ENCODE data around the gene SCNN1A. TPM values are rescaled to one million over a fixed set of nuclear protein-coding genes. Genes with fewer than 3 reads are reported as not detected.

SCNN1A gene
- total and polyA plus RNA-seq, 2 of the 4 experiments (the other 2 are of a cell fraction), result 0.41 TPM; not detected in 1

DNA sequence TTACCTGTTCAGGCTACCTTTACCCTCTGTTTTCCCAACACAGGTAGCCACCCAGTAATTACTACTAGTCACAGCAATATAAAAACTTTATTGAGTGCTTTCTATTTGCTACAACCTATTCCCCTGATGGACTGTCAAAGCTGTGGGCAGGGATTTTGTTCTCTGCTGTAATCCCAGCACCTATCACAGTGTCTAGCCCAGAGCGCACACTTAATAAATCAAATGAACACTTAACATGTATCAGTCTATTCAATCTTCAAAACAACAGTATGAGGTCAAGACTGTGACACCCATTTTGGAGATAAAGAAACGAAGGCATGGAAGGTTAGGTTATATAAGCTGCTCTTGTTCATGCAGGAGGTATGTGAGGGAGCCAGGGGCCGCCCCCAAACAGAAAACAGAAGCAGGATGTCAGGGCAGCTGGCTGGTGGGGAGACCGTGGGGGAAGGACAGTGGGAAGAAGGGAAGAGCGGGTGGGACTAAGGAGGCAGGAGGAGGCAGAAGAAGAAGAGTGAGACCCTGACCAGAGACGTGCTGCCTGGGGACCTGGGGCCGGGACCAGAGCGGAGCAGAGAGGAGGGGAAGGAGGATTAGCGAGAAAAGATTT is 35.2 kb downstream of the SCNN1A start (continued):
- TF ChIP-seq CHD1 (IDR thresholded peaks at IDR 0.05; ENCODE audit: low read depth, low read length), result peak; percentile 54; the same call in 1 of the 2 replicates

DNA sequence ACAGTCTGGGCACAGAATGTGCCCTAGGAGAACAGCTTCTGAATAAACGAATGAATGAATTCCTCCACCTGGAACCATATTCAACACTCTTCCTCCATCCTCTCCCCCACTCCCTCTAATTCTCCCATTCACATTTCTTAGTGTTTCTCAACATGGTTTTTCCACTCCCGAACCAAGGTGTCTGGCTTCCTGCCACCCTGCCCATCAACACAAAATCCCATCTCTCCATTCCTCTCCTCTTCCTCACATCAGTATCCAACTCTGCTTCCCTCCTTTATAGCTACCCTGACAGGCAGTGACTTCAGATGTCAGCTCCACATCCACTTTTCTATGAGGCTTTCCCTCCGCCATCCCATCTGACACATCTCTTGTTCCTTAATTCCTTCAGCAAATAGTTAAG is 36.4 kb downstream of the SCNN1A start:
- peaks cover 34% of the 10 kb centered on the region for H3K9me1 ChIP-seq (ENCODE audit: insufficient read depth, low read length)
- no peaks in the 10 kb centered on the region for H3K27me3 ChIP-seq (ENCODE audit: control insufficient read depth, insufficient read depth, low read length)
- peaks cover 10 to 77% of the 10 kb centered on the region in 2 experiments; a peak in 3 of 4 replicates for H3K79me1 ChIP-seq (ENCODE audit: low read depth in 1 of 2, low read length in 2 of 2)
- 66% methylated on average over 2 of the region's 3 CpGs; no CpG with 5 or more reads in 1 of the 2 experiments for WGBS, 2 experiments (ENCODE audit: extremely low coverage in 2 of 2, insufficient read length in 1 of 2)
- no peak overlapping the region for H3K56ac ChIP-seq (ENCODE audit: extremely low read depth, insufficient read depth, low read length)
- H3K4me1 ChIP-seq (ENCODE audit: control insufficient read depth, insufficient read depth, low read length), result peaks cover 54% of the 10 kb centered on the region
- DNase-seq (no peak), ATAC-seq (ENCODE audit: low read depth) (no peak)
- peak overlapping the region; percentile 21; the same call in 1 of the 2 replicates for H2AK5ac ChIP-seq (ENCODE audit: low read depth, low read length)
- H3K9me3 ChIP-seq (ENCODE audit: control insufficient read depth, insufficient read depth, low read length), result no peaks in the 10 kb centered on the region
- H2BK20ac ChIP-seq (ENCODE audit: low read depth, low read length), result 0 out of 2 replicates have a peak overlapping the region, but pooled peaks have one; percentile 2
- H2BK5ac ChIP-seq (ENCODE audit: low read depth, low read length, poor library complexity, severe bottlenecking), result peak overlapping the region; percentile 98
- H3K23ac ChIP-seq (ENCODE audit: low read depth, low read length), result peak overlapping the region; percentile 40
- ChIA-PET CTCF (no interaction called here), POLR2A (ENCODE audit: unreplicated experiment) (interaction anchor here (0.8 to 1.2 kb wide), 2 partner anchors 45 to 195 kb away, joined by 3 to 4 read pairs; partner anchors contain the start of gene LTBR)
- peak overlapping the region; percentile 86 for H3K4me3 ChIP-seq (ENCODE audit: insufficient read depth, low read depth, low read length)
- intact Hi-C loops (cut with micrococcal nuclease), result no loop called here
- H2BK15ac ChIP-seq (ENCODE audit: low read depth, low read length), result no peak overlapping the region
- peak overlapping the region; percentile 30; the same call in 1 of the 2 replicates for H2BK120ac ChIP-seq (ENCODE audit: low read depth, low read length)
- dilution Hi-C loops (cut with HindIII; ENCODE audit: low sequenced_read_pairs, unreplicated experiment), result no loop called here
- peaks cover 70% of the 10 kb centered on the region for H4K20me1 ChIP-seq (ENCODE audit: insufficient read depth, low read length)
- H4K5ac ChIP-seq (ENCODE audit: low read depth, low read length), result no peak overlapping the region
- in situ Hi-C loops (cut with MboI; ENCODE audit: low sequenced_read_pairs), result loop anchor here (5.0 to 10.0 kb wide), 2 partner anchors 33 to 206 kb away; no protein-coding TSS in a partner anchor
- peak overlapping the region in 1 of 2 experiments; percentile 33; a peak in 1 of 4 replicates for H4K8ac ChIP-seq (ENCODE audit: low read depth in 2 of 2, low read length in 2 of 2)
- peaks cover 23% of the 10 kb centered on the region; the same call in 1 of the 2 replicates for H3K36me3 ChIP-seq (ENCODE audit: control insufficient read depth, insufficient read depth, low read length)
- peak overlapping the region; percentile 41 for H3K14ac ChIP-seq (replicated peaks; ENCODE audit: low read depth, low read length)
- H3K4ac ChIP-seq (ENCODE audit: low read depth, low read length), result peak overlapping the region; percentile 26
- no peak overlapping the region for H2AFZ ChIP-seq (replicated peaks; ENCODE audit: low read length, poor library complexity)
- H3K27ac ChIP-seq (ENCODE audit: insufficient read depth, low read length), result peak overlapping the region; percentile 98; the same call in 1 of the 2 replicates
- peak overlapping the region; percentile 96 for H3K4me2 ChIP-seq (ENCODE audit: low read depth, low read length)
- H2AK9ac ChIP-seq (replicated peaks; ENCODE audit: low read depth, low read length, poor library complexity), result no peak overlapping the region
- peak overlapping the region; percentile 3; the same call in 1 of the 2 replicates for H4K91ac ChIP-seq (ENCODE audit: insufficient read depth, low read depth, low read length)
- peak overlapping the region; percentile 99 for H3K9ac ChIP-seq (ENCODE audit: low read depth, low read length)
- no peak overlapping the region; the same call in 1 of the 2 replicates for H3K18ac ChIP-seq (ENCODE audit: low read depth, low read length)
- no TSS peak for BruUV-seq (replicated peaks)
- TF ChIP-seq CEBPB (IDR thresholded peaks at IDR 0.05; ENCODE audit: low read depth, low read length), result no peak
- no peak for TF ChIP-seq RFX5 (IDR thresholded peaks at IDR 0.05; ENCODE audit: low read depth, low read length)
- TF ChIP-seq CHD1 (IDR thresholded peaks at IDR 0.05; ENCODE audit: low read depth, low read length), result no peak
- TF ChIP-seq NFE2L2 (IDR thresholded peaks at IDR 0.05; ENCODE audit: low read depth, low read length), result no peak
- no peak for TF ChIP-seq BHLHE40 (IDR thresholded peaks at IDR 0.05; ENCODE audit: low read depth, low read length)
- TF ChIP-seq RAD21 (IDR thresholded peaks at IDR 0.05; ENCODE audit: low read length), result no peak
- no peak for TF ChIP-seq RCOR1 (IDR thresholded peaks at IDR 0.05; ENCODE audit: insufficient replicate concordance, low read length)
- TF ChIP-seq MAZ (IDR thresholded peaks at IDR 0.05; ENCODE audit: borderline replicate concordance, low read depth, low read length), result no peak
- TF ChIP-seq SMC3 (IDR thresholded peaks at IDR 0.05; ENCODE audit: low read depth, low read length), result no peak
- TF ChIP-seq FOS (IDR thresholded peaks at IDR 0.05; ENCODE audit: low read depth, low read length), result no peak
- TF ChIP-seq POLR2A (IDR thresholded peaks at IDR 0.05; ENCODE audit: low read depth, low read length), result no peak
- TF ChIP-seq, protein P1, sequence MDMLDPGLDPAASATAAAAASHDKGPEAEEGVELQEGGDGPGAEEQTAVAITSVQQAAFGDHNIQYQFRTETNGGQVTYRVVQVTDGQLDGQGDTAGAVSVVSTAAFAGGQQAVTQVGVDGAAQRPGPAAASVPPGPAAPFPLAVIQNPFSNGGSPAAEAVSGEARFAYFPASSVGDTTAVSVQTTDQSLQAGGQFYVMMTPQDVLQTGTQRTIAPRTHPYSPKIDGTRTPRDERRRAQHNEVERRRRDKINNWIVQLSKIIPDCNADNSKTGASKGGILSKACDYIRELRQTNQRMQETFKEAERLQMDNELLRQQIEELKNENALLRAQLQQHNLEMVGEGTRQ (IDR thresholded peaks at IDR 0.05; ENCODE audit: low read depth, low read length), result no peak
- TF ChIP-seq, protein P2, sequence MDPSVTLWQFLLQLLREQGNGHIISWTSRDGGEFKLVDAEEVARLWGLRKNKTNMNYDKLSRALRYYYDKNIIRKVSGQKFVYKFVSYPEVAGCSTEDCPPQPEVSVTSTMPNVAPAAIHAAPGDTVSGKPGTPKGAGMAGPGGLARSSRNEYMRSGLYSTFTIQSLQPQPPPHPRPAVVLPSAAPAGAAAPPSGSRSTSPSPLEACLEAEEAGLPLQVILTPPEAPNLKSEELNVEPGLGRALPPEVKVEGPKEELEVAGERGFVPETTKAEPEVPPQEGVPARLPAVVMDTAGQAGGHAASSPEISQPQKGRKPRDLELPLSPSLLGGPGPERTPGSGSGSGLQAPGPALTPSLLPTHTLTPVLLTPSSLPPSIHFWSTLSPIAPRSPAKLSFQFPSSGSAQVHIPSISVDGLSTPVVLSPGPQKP (IDR thresholded peaks at IDR 0.05; ENCODE audit: borderline replicate concordance, low read depth, low read length), result no peak

All from IMR-90 (cell line).